ENCODE results near the gene IARS1. TPM values are rescaled to one million over a fixed set of nuclear protein-coding genes. Genes with fewer than 3 reads are reported as not detected.

IARS1 gene
- total and polyA plus RNA-seq, 2 of the 13 experiments (the other 11 are each of a cell fraction or from before 2014, with no cell fraction given), result 55.9 to 185 TPM

DNA sequence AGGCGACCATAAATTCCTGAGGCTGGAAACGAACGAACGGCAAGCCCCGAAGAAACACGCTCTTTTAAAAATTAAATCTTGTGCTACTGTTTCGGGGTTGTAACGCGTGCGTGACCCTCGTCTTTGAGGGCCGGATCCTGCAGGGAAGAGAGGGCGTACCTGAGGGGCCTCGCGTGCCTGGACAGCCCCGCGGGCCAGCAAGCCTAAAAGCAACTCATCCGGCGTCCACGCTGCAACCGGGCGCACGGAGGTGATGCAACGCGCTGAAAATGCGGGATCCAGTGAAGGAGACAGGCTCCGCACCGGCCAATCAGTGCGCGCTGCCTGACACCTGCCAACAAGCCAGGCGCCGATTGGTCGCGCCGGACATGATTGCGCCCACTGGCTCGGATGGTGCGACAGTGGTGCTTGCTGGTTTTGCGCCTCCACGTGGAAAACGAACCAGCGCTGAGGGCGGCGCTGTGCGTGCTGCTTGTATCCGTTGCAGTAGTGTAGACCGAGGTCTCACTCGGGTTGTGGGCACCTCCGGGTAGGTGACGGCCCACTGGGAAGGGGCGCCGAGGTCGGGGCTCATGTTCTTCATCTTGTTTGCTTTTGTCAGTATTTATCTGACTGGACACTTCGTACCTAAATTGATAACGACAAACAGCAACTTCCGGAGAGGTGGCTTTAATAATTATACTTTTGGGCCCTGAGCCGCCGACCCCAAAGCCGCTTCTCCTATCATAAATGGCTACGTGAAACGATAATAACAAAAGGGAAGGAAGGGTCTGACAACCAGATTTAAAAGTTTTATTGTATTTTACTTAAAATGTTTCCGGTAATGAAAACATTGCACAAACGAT is at the start of gene IARS1 (continued):
- TF ChIP-seq KDM4B (CRISPR knock-in tag; IDR thresholded peaks at IDR 0.05), result no peak
- TF ChIP-seq ZNF710 (CRISPR knock-in tag; IDR thresholded peaks at IDR 0.05; ENCODE audit: borderline replicate concordance), result peak; percentile 91
- peak; percentile 72; the same call in 1 of the 2 replicates for TF ChIP-seq KLF9 (CRISPR knock-in tag; IDR thresholded peaks at IDR 0.05; ENCODE audit: low read depth)
- peak; percentile 98 for TF ChIP-seq POGZ (CRISPR knock-in tag; IDR thresholded peaks at IDR 0.05)
- peak; percentile 55; the same call in 1 of the 2 replicates for TF ChIP-seq ZNF773 (CRISPR knock-in tag; IDR thresholded peaks at IDR 0.05; ENCODE audit: borderline replicate concordance)
- TF ChIP-seq ZNF788 (CRISPR knock-in tag; IDR thresholded peaks at IDR 0.05; ENCODE audit: borderline replicate concordance), result peak; percentile 88; the same call in 1 of the 2 replicates
- TF ChIP-seq, protein P1, sequence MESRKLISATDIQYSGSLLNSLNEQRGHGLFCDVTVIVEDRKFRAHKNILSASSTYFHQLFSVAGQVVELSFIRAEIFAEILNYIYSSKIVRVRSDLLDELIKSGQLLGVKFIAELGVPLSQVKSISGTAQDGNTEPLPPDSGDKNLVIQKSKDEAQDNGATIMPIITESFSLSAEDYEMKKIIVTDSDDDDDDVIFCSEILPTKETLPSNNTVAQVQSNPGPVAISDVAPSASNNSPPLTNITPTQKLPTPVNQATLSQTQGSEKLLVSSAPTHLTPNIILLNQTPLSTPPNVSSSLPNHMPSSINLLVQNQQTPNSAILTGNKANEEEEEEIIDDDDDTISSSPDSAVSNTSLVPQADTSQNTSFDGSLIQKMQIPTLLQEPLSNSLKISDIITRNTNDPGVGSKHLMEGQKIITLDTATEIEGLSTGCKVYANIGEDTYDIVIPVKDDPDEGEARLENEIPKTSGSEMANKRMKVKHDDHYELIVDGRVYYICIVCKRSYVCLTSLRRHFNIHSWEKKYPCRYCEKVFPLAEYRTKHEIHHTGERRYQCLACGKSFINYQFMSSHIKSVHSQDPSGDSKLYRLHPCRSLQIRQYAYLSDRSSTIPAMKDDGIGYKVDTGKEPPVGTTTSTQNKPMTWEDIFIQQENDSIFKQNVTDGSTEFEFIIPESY (CRISPR knock-in tag; IDR thresholded peaks at IDR 0.05), result peak; percentile 52
- no peak; the same call in 1 of the 2 replicates for TF ChIP-seq ZNF576 (CRISPR knock-in tag; IDR thresholded peaks at IDR 0.05)
- TF ChIP-seq ZNF446 (CRISPR knock-in tag; IDR thresholded peaks at IDR 0.05), result peak; percentile 82; the same call in 1 of the 2 replicates
- TF ChIP-seq ZNF546 (CRISPR knock-in tag; conservative IDR thresholded peaks at IDR 0.05), result peak; percentile 82; the same call in 1 of the 2 replicates
- TF ChIP-seq RAD21 (CRISPR knock-in tag; IDR thresholded peaks at IDR 0.05), result no peak
- TF ChIP-seq ISL2 (CRISPR knock-in tag; IDR thresholded peaks at IDR 0.05), result peak; percentile 88
- TF ChIP-seq CHD4 (IDR thresholded peaks at IDR 0.05; ENCODE audit: borderline replicate concordance, low read length), result no peak
- peak; percentile 69 for TF ChIP-seq NR2C2 (CRISPR knock-in tag; IDR thresholded peaks at IDR 0.05; ENCODE audit: borderline replicate concordance)
- TF ChIP-seq ZNF138 (CRISPR knock-in tag; IDR thresholded peaks at IDR 0.05; ENCODE audit: low read depth), result no peak
- no peak for TF ChIP-seq USF2 (IDR thresholded peaks at IDR 0.05; ENCODE audit: low read depth, low read length)
- TF ChIP-seq USF2 (CRISPR knock-in tag; IDR thresholded peaks at IDR 0.05; ENCODE audit: borderline replicate concordance), result 0 out of 2 replicates have a peak, but pooled peaks have one; percentile 43
- TF ChIP-seq ELK4 (CRISPR knock-in tag; IDR thresholded peaks at IDR 0.05; ENCODE audit: borderline replicate concordance), result no peak
- TF ChIP-seq RXRA (CRISPR knock-in tag; IDR thresholded peaks at IDR 0.05), result peak; percentile 78
- 0 out of 2 replicates have a peak, but pooled peaks have one; percentile 44 for TF ChIP-seq TSC22D2 (CRISPR knock-in tag; IDR thresholded peaks at IDR 0.05; ENCODE audit: borderline replicate concordance)
- peak; percentile 96 for TF ChIP-seq RBFOX2 (IDR thresholded peaks at IDR 0.05; ENCODE audit: low read depth, low read length)
